Adrenal gland (tissue), 12 donors: ENCODE data around the gene SLC48A1. TPM values are rescaled to one million over a fixed set of nuclear protein-coding genes. Genes with fewer than 3 reads are reported as not detected.

ENCODE experiments used
- DNase-seq, 7 donors: peaks; one replicate each; pipeline ENCODE4 v3.0.0-alpha.2; 2019 to 2020
- H3K27ac ChIP-seq, 5 donors: fragments of 200-600 bp; sonication (generic) in 4 of 5; 1 replicate in 3 of 5; 2 replicates in 2 of 5; pipeline versions ENCODE4 v1.5.1 to v1.8.0; 2016 to 2020; ENCODE audit warnings: mild to moderate bottlenecking in 1 of 5
- H3K27me3 ChIP-seq: fragments of 200-600 bp; 2 replicates; pipeline ENCODE4 v1.8.0; 2021
- H3K36me3 ChIP-seq, 2 donors: fragments of 200-600 bp; replicated peaks in 1 of 2; 1 replicate in 1 of 2; 2 replicates in 1 of 2; pipeline versions ENCODE4 v1.5.1 to v1.8.0; 2018 to 2022
- H3K4me1 ChIP-seq, 2 donors: fragments of 200-600 bp; replicated peaks in 1 of 2; 1 replicate in 1 of 2; 2 replicates in 1 of 2; pipeline versions ENCODE4 v1.5.1 to v1.8.0; 2018 to 2021
- H3K4me3 ChIP-seq, 4 donors: fragments of 200-600 bp; sonication (generic) in 3 of 4; one replicate each; pipeline ENCODE4 v1.5.1; 2016 to 2018
- H3K9me3 ChIP-seq, 3 donors: fragments of 200-600 bp; sonication (generic) in 1 of 3; replicated peaks in 1 of 3; 1 replicate in 2 of 3; 2 replicates in 1 of 3; pipeline versions ENCODE4 v1.5.1 to v1.8.0; 2016 to 2021
- POLR2A ChIP-seq, 2 donors: fragments of 450-650 bp; IDR thresholded peaks; one replicate each; pipeline ENCODE4 v1.6.1; 2017; ENCODE audit warnings: antibody characterized with exemption in 2 of 2, mild to moderate bottlenecking in 2 of 2, moderate library complexity in 1 of 2
- WGBS, 4 donors: extraction: QIAGEN DNeasy Blood & Tissue Kit in 2 of 4; methylation state at CpG; one replicate each; pipeline versions ENCODE4 v1.1.5 to v1.1.7; 2013 to 2017; 5-methylcytosine and 5-hydroxymethylcytosine counted together
- intact Hi-C, 2 donors: fragments of 100-400 bp; cut with DNase I; formaldehyde crosslinking; loops; one replicate each; pipeline versions ENCODE4 v1.14.1 to v1.15.0; 2022 to 2023
- polyA plus RNA-seq, 3 donors: library from polyadenylated mRNA; stranded (reverse); fragments of 200-250 nt in 2 of 3; fragments of 350-450 nt in 1 of 3; fragmentation: Illumina TruSeq in 1 of 3; extraction: RNeasy Lipid Tissue Mini Kit (QIAGEN cat#74804) in 1 of 3; gene quantifications; one replicate each; pipeline ENCODE4 v1.2.3, GENCODE V29; 2013 to 2014
- total RNA-seq, 9 donors: library from RNA; depleted of rRNA in 4 of 9; stranded (reverse); fragments of >200 nt in 4 of 9; fragments of 120-200 nt in 1 of 9; fragmentation: NEBNext Ultra II Directional in 1 of 9; extraction: Animal tissue kit (Norgen Biotek cat#: 25700) in 1 of 9; gene quantifications; one replicate each; pipeline versions ENCODE4 v1.1.0 to v1.2.4, GENCODE V29; 2013 to 2023
- TF ChIP-seq, protein P1 (sequence below), 6 experiments: fragments of 450-650 bp in 4 of 6; fragments of 200-600 bp in 2 of 6; sonication (generic) in 1 of 6; IDR thresholded peaks; 1 replicate in 5 of 6; 2 replicates in 1 of 6; pipeline versions ENCODE4 v1.5.1 to v1.8.0; 2016 to 2021; ENCODE audit warnings: antibody characterized with exemption in 6 of 6, mild to moderate bottlenecking in 2 of 6, moderate library complexity in 1 of 6
- donor health status: healthy with polysubstance abuse.
- donor health status: Bipolar disorder and iron deficiency.
- donor health status: DM: yes; HTN: yes; CAD: no.
- donor health status: DM: no; HTN: no; CAD: no.
- donor health status: DM: no; HTN: no; CAD: no.
- donor health status: DM: yes; HTN: yes; CAD: no.

The SLC48A1 gene
- total and polyA plus RNA-seq, 12 donors, result 8.5 to 91.9 (median 57.5) TPM

DNA sequence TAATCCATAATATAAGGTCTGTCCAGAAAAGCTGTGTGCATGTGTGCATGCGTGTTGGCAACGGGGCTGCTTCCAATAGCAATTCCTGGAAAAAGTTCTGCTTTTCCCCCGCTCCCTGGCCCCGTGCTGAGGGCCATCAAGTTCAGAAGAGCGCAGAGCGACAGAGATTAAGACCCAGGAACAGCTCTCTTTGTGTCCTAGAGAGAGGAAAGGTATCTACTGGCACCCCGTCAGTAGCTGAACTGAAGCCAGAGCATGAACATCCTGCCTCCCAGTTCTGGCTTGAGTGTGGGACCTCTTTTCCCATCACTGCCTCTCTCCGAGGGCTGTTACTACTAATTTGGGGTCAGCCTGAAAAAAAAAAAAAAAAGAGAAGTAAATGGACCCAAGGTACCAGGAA lies 31.1 kb downstream of the SLC48A1 start:
- Histone ChIP-seq H3K4me3 (no peak overlapping the region), H3K27ac (peak overlapping the region in 3 of 5 donors; percentile 24 to 78 (median 67)), H3K36me3 (peaks cover 0 to 15% of the 10 kb centered on the region in 2 donors), H3K4me1 (peaks cover 57 to 100% of the 10 kb centered on the region in 2 donors), H3K27me3 (no peaks in the 10 kb centered on the region), H3K9me3 (no peaks in the 10 kb centered on the region)
- DNase-seq, result no peak
- TF ChIP-seq, protein P1, sequence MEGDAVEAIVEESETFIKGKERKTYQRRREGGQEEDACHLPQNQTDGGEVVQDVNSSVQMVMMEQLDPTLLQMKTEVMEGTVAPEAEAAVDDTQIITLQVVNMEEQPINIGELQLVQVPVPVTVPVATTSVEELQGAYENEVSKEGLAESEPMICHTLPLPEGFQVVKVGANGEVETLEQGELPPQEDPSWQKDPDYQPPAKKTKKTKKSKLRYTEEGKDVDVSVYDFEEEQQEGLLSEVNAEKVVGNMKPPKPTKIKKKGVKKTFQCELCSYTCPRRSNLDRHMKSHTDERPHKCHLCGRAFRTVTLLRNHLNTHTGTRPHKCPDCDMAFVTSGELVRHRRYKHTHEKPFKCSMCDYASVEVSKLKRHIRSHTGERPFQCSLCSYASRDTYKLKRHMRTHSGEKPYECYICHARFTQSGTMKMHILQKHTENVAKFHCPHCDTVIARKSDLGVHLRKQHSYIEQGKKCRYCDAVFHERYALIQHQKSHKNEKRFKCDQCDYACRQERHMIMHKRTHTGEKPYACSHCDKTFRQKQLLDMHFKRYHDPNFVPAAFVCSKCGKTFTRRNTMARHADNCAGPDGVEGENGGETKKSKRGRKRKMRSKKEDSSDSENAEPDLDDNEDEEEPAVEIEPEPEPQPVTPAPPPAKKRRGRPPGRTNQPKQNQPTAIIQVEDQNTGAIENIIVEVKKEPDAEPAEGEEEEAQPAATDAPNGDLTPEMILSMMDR (IDR thresholded peaks at IDR 0.05), result no peak
- no peak for TF ChIP-seq POLR2A (IDR thresholded peaks at IDR 0.05)
- intact Hi-C loops, result loop anchor here in 1 of 2 donors (5.0 kb wide), 1 partner anchor 33 kb away; no protein-coding TSS in a partner anchor
- WGBS, 4 donors, result 43 to 74% (median 68%) methylated on average over 5 to 8 of the region's 8 CpGs

DNA sequence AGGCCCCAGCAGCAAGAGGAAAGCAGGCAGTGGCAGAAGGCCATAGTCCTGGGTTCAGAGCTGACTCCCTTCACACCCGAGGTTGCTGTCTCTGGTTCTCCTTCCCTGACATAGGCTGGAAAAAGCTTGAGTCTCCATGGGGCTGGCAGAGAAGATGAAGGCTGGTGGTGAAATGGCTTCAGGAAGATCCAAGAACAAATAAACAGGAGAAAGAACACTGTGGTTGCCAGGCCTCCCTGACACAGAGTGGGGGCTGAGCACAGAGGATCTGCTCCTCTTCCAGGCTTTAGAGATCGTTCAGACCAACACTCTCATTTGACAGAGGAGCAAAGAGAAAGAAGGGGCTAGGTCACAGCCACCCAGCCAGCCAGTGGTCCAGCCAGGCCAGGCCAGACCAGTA lies 32.4 kb downstream of the SLC48A1 start:
- peak overlapping the region in 2 of 5 donors; percentile 15 to 46 for H3K27ac ChIP-seq
- no peak overlapping the region for H3K4me3 ChIP-seq
- TF ChIP-seq, protein P1 (IDR thresholded peaks at IDR 0.05), result no peak
- TF ChIP-seq POLR2A (IDR thresholded peaks at IDR 0.05), result no peak
- H3K27me3 ChIP-seq, result no peaks in the 10 kb centered on the region
- no peaks in the 10 kb centered on the region for H3K9me3 ChIP-seq
- intact Hi-C loops, result no loop called here
- DNase-seq, result no peak
- WGBS, 4 donors, result 33 to 64% (median 49%) methylated on average over 2 of the region's 2 CpGs
- H3K36me3 ChIP-seq, result peaks cover 0 to 15% of the 10 kb centered on the region in 2 donors
- peaks cover 65 to 100% of the 10 kb centered on the region in 2 donors for H3K4me1 ChIP-seq

DNA sequence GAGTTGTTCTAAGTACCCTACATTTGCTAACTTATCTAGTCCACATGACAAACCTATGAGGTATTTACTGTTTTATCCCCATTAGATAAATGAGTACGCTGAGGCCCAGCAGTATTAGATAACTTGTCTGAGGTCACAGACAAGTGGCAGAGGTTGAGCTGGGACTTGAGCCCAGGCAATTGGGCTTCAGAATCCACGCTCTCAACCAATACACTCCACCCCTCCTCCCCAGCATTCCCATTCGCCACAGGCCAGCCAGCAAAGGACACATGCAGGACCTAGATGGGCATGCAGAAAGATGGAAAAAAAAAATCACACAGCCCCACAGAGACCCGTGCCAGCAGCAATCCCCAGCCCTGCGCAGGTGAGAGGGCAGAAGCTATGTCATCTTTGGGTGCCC lies 34.3 kb downstream of the SLC48A1 start:
- Histone ChIP-seq H3K9me3 (no peaks in the 10 kb centered on the region), H3K27ac (peak overlapping the region in 4 of 5 donors; percentile 13 to 98 (median 92)), H3K4me1 (peaks cover 77 to 100% of the 10 kb centered on the region in 2 donors), H3K27me3 (no peaks in the 10 kb centered on the region), H3K36me3 (peaks cover 0 to 15% of the 10 kb centered on the region in 2 donors), H3K4me3 (no peak overlapping the region)
- 35 to 52% (median 48%) methylated on average over 5 of the region's 5 CpGs for WGBS, 4 donors
- intact Hi-C loops, result no loop called here
- DNase-seq, result peak in 5 of 7 donors; percentile 73 to 78 (median 75)
- TF ChIP-seq, protein P1 (IDR thresholded peaks at IDR 0.05), result no peak
- no peak for TF ChIP-seq POLR2A (IDR thresholded peaks at IDR 0.05)

DNA sequence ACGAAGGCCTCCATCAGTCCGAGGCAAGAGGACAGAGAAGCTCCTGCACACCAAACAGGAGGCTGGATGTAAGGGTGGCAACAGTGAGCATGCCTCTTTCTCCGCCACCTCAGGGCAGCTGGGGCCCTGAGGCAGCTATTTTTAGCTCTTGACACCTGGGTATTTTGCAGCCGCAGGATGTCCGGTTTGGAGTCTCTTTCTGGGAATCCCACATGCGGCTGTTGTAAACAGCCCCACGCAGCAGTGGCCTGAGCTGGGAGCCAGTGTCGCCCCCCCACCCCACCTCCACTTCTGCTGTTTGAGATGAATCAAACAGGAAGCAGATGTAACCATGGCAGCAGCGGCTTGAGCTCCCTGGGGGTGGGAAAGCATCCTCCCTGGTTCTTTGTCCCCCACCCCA lies 35.0 kb downstream of the SLC48A1 start:
- Histone ChIP-seq H3K9me3 (no peaks in the 10 kb centered on the region), H3K27ac (peak overlapping the region in 4 of 5 donors; percentile 30 to 98 (median 92)), H3K36me3 (peaks cover 0 to 15% of the 10 kb centered on the region in 2 donors), H3K4me3 (no peak overlapping the region), H3K27me3 (no peaks in the 10 kb centered on the region), H3K4me1 (peaks cover 75 to 100% of the 10 kb centered on the region in 2 donors)
- intact Hi-C loops, result no loop called here
- peak in 5 of 7 donors; percentile 54 to 77 (median 59) for DNase-seq
- TF ChIP-seq POLR2A (IDR thresholded peaks at IDR 0.05), result no peak
- TF ChIP-seq, protein P1 (IDR thresholded peaks at IDR 0.05), result no peak
- 9 to 17% (median 13%) methylated on average over 5 to 9 of the region's 9 CpGs for whole genome bisulfite sequencing, 4 donors
